GM18873 (cell line): Measurements from ENCODE around the gene ZDHHC14.

Experiments
- ATAC-seq: cut with Tn5 transposase; IDR thresholded peaks from one replicate; pipeline ENCODE4 v1.9.1; 2021; ENCODE audit warnings: mild to moderate bottlenecking, moderate library complexity, moderate number of reproducible peaks; ENCODE audit not compliant: unreplicated experiment, low FRiP score

Gene ZDHHC14

GRCh38 chr6:157651731-157652490 lies 270.9 kb downstream of the ZDHHC14 start:
- no peak for ATAC-seq

- ATAC-seq, result no peak
These were observed 271.8 kb downstream of the ZDHHC14 start for GRCh38 chr6:157652601-157653363.

GRCh38 chr6:157653521-157653920 lies 272.5 kb downstream of the ZDHHC14 start:
- no peak for ATAC-seq

DNA sequence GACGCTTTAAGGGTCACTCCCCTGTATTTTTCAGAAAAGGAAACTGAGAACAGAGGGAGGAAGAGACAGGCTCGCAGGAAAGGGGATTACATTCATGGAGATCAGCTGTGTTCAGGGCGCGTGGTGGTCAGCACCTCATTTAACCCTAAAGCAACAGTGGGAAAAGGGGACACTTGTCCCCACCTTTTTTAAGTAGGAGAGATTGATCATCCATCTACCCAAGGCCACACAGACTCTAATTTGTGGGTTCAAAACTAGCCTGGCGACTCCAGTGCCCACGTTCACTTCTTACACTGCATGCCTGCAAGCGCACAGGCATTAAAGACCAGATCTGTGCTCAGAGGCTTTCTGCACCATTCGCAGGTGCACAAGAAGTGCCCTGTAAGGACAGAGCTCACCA lies 274.1 kb downstream of the ZDHHC14 start:
- ATAC-seq, result no peak

GRCh38 chr6:157656437-157656997 lies 275.5 kb downstream of the ZDHHC14 start:
- no peak for ATAC-seq

DNA sequence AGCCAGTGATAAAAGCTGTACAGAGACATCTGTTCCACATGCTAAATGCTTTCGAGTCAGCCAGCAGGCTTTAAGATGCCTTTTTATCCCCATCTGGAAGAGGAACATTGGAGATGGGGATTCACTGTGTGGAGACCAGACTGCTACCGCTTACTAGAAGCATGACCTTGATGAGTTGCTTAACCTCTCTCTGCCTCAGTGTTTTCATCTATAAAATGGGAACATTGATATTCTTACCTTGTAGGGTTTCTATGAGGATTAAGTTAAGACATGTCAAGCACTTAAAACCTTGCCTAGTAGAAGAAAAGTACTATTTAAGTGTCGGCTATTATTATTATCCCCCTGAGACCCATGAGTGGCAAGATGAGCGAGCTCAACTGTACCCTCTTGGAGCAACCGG lies 276.8 kb downstream of the ZDHHC14 start:
- no peak for ATAC-seq

DNA sequence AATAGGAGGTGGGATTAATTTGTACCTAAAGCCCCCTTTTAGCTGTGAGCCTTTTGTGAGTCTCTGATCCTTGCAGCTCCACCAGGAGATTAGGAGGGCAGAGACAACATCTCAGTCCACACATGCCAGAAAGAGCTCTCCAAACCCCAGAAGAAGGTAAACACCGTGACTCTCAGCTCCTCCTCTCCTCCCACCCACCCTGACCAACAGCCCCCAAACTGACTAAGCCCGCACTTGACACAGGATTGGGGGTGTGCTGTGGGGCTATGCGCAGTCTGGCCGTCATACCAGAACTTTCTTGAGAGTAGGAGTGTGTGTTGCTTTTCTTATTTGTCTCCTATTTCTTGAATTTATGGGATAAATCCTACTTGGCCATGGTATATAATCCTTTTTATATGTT lies 277.3 kb downstream of the ZDHHC14 start:
- ATAC-seq, result no peak

- no peak for ATAC-seq
These were observed 278.7 kb downstream of the ZDHHC14 start for GRCh38 chr6:157659536-157660271.

DNA sequence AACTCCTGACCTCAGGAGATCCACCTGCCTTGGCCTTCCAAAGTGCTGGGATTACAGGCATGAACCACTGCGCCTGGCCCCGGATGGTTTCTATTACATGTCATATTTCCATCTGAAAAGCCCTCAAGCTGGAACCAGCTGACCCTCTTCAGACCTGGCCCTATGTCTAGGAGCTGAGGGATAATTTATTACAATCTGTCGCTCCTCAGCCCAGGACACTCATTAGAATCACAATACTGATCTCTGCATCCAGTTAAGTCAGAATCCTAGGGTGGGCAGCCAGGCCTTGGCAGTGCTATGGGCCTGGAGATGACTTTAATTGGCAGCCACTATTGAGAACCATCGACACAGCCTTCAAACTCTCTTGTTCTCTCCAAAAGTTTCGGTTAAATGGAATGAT lies 279.4 kb downstream of the ZDHHC14 start:
- ATAC-seq, result no peak

DNA sequence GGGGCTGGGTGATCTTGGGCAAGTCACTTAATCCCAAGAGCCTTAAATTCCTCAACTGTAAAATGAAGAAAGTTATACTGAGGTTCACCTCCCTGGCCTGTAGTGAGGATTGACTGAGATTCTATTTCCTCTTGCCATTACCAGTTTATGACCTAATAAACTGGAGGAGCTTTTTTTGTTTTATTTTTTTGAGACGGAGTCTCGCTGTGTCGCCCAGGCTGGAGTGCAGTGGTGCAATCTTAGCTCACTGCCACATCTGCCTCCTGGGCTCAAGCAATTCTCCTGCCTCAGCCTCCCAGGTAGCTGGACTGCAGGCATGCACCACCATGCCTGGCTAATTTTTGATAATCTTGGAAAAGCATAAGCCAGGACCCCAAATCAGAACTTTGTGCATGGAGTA lies 280.7 kb downstream of the ZDHHC14 start:
- no peak for ATAC-seq

- ATAC-seq, result no peak
These were observed 282.3 kb downstream of the ZDHHC14 start for GRCh38 chr6:157663261-157663660.

DNA sequence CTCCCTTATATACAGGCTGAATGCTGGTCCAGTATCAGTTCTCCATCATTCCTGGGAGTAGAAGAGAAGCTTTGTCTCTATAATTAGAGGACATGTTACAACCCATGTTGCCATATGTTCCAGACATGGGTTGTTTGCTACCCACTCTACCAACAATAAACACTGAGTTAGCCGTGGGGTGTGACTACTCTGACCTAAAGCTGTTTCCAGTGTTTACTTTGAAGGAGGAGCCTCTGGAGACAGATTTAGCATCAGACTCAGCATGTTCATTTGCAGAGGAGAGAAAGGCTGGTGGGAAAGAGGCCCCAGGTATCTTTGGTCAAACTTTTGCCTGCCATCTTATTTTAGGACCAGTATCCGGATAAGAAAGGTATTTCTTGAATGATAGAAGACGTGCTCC lies 284.2 kb downstream of the ZDHHC14 start:
- ATAC-seq, result no peak

- no peak for ATAC-seq
These were observed 285.7 kb downstream of the ZDHHC14 start for GRCh38 chr6:157666729-157667128.

- ATAC-seq, result no peak
These were observed 286.4 kb downstream of the ZDHHC14 start for GRCh38 chr6:157667211-157668008.

- no peak for ATAC-seq
These were observed 287.0 kb downstream of the ZDHHC14 start for GRCh38 chr6:157668009-157668401.

DNA sequence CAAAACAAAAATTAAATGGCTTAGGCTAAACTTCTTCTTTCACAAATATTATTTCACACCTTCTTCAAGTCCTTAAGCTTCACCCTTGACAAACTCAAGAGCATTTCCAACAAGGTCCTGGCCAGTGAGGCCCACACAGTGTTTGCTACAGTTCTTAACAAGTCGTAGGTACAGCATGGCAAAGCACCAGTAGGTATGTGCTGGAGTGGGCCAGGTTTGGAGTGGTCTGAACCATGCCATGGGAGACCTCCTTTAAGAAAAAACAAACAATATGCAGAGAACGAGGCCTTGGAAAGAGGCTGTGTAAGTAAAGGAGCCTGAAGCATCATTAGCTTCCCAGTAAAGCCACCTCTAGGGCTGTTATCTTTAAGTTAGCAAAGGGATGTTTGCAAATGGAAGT lies 287.7 kb downstream of the ZDHHC14 start:
- ATAC-seq, result no peak

DNA sequence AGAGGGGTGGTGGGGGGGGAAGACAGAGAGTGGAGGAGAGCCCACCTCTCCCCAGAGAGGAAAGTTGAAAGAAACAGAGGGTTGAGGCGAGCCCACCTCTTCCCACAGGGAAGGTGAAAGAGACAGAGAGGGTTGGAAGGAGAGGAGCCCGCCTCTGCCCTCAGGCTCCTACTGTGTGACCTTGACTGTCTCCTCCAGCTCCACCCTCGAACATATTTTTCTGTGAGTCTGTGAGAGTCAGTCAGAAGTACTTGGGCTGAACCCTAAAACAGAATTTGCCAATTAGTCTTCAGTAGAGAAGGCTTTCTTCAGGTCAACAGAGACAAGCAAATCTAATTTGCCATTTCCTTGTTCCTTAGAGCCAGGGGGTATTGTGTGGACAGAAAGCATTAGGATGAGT lies 288.3 kb downstream of the ZDHHC14 start:
- ATAC-seq, result no peak

DNA sequence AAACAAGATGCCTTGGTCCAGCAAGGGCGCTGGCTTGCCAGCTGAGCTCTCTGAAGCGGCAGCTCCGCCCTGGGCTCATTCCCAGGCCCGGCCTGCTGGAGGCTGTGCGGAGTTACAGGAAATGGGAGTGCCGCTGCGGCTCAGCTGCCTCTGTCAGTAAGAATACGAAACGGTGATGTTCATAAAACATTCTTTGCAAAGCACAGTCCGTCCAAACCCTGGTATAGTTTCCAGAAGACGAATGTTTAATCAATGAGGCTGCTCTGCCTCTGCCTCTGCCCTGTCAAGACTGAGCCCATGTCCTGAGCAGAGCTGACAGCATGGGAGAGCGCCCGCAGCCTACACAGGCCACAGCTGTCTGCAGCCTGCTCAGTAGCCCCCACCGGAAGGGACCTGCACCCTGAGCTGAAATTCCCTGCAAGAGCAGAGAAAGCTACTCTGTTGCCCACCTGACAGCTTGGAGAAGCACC lies 288.8 kb downstream of the ZDHHC14 start:
- no peak for ATAC-seq

GRCh38 chr6:157670466-157671186 lies 289.6 kb downstream of the ZDHHC14 start:
- no peak for ATAC-seq
